HT1080 (cell line): Measurements from ENCODE around the gene KRT27. TPM values are rescaled to one million over a fixed set of nuclear protein-coding genes. Genes with fewer than 3 reads are reported as not detected.
"Not testable (repeated sequence)": the region's sequence is repeated elsewhere in the genome, so short reads cannot be mapped to it uniquely, and the experiment has no call there.

Experiments used
- DNase-seq: peaks from one replicate; pipeline ENCODE4 v3.0.0-alpha.2; 2015; ENCODE audit warnings: low read depth
- polyA plus RNA-seq, 2 experiments: library from polyadenylated mRNA; depleted of rRNA; stranded (reverse); fragments of >200 nt; gene quantifications; 2 replicates each; pipeline ENCODE4 v1.2.3, GENCODE V29; 2015
- total RNA-seq: library from RNA; depleted of rRNA; stranded (reverse); fragments of >200 nt; shearing (Covaris generic); gene quantifications from 2 replicates; pipeline ENCODE4 v1.2.3, GENCODE V29; 2014; rRNA removed

Gene KRT27
- not detected in 2 replicates for total RNA-seq
- polyA plus RNA-seq (2015; cell fraction: cytosol; rRNA removed): not detected in 2 replicates
- not detected in 2 replicates for polyA plus RNA-seq (2015; cell fraction: nucleus; rRNA removed)

- no peak for DNase-seq
Observed at GRCh38 chr17:40782450-40782849, at the start of gene KRT27. KRT27 (minus strand) TSS chr17:40782550; CDS start chr17:40782493, 57 bp downstream.

- DNase-seq: no peak
Observed at GRCh38 chr17:40830085-40830776, 47.9 kb upstream of the KRT27 start.

- DNase-seq: no peak
Observed at GRCh38 chr17:40828454-40829044, 46.2 kb upstream of the KRT27 start.

- DNase-seq: peak; percentile 52
Observed at GRCh38 chr17:40827746-40828453, 45.5 kb upstream of the KRT27 start.

- no peak for DNase-seq
Observed at GRCh38 chr17:40825599-40825998, 43.2 kb upstream of the KRT27 start.

- no peak for DNase-seq
Observed at GRCh38 chr17:40824015-40824832, 41.9 kb upstream of the KRT27 start.

GRCh38 chr17:40822132-40822812, 39.9 kb upstream of the KRT27 start, which contains the start of gene KRT10:
KRT10 (minus strand) TSS chr17:40822614; CDS start chr17:40822585, 29 bp downstream.
- DNase-seq: no peak

GRCh38 chr17:40821536-40821935, 39.2 kb upstream of the KRT27 start:
- no peak for DNase-seq

GRCh38 chr17:40820228-40820838, 38.0 kb upstream of the KRT27 start:
- no peak for DNase-seq

GRCh38 chr17:40819528-40820125, 37.3 kb upstream of the KRT27 start:
- no peak for DNase-seq

- DNase-seq: peak; percentile 78
Observed at GRCh38 chr17:40818733-40819527, 36.6 kb upstream of the KRT27 start.

GRCh38 chr17:40818343-40818732, 36.0 kb upstream of the KRT27 start:
- no peak for DNase-seq

GRCh38 chr17:40817103-40817682, 34.8 kb upstream of the KRT27 start:
- no peak for DNase-seq

- DNase-seq: no peak
Observed at GRCh38 chr17:40816569-40816968, 34.2 kb upstream of the KRT27 start.

- no peak for DNase-seq
Observed at GRCh38 chr17:40815381-40815780, 33.0 kb upstream of the KRT27 start.

- DNase-seq: not testable (repeated sequence)
Observed at GRCh38 chr17:40814657-40815056, 32.3 kb upstream of the KRT27 start.

- peak; percentile 64 for DNase-seq
Observed at GRCh38 chr17:40813804-40814203, 31.5 kb upstream of the KRT27 start.

- no peak for DNase-seq
Observed at GRCh38 chr17:40812639-40813038, 30.3 kb upstream of the KRT27 start.

GRCh38 chr17:40810494-40810893, 28.1 kb upstream of the KRT27 start:
- DNase-seq: peak; percentile 57
